ENCODE data around the gene CPS1.

DNA sequence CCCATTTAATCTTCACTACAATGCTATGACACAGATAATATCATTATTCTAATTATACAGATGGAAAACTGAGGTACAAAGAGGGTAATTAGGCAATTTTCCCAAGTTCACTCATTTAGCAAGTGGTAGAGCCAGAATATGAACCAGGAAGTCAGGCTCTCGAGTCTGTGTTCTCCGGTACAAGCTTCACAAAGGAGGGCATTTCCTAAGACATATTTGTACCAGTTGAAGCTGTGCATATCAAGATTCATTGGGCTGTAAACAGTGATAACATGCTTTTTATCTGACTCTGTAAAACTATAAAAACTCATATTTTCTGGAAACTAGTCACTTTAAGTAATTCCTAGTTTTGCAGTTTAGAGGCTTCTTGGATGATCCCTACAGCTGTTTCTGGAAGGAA is 23.0 kb upstream of the CPS1 start:
- TF ChIP-seq, protein P1, sequence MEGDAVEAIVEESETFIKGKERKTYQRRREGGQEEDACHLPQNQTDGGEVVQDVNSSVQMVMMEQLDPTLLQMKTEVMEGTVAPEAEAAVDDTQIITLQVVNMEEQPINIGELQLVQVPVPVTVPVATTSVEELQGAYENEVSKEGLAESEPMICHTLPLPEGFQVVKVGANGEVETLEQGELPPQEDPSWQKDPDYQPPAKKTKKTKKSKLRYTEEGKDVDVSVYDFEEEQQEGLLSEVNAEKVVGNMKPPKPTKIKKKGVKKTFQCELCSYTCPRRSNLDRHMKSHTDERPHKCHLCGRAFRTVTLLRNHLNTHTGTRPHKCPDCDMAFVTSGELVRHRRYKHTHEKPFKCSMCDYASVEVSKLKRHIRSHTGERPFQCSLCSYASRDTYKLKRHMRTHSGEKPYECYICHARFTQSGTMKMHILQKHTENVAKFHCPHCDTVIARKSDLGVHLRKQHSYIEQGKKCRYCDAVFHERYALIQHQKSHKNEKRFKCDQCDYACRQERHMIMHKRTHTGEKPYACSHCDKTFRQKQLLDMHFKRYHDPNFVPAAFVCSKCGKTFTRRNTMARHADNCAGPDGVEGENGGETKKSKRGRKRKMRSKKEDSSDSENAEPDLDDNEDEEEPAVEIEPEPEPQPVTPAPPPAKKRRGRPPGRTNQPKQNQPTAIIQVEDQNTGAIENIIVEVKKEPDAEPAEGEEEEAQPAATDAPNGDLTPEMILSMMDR (IDR thresholded peaks at IDR 0.05), result no peak
- TF ChIP-seq POLR2A (IDR thresholded peaks at IDR 0.05), result no peak
- TF ChIP-seq POLR2AphosphoS5 (IDR thresholded peaks at IDR 0.05; ENCODE audit: insufficient read depth in 1 of 2, low read depth in 1 of 2), result no peak
